Measurements from ENCODE around the gene ATP8A2.

The ATP8A2 gene

DNA sequence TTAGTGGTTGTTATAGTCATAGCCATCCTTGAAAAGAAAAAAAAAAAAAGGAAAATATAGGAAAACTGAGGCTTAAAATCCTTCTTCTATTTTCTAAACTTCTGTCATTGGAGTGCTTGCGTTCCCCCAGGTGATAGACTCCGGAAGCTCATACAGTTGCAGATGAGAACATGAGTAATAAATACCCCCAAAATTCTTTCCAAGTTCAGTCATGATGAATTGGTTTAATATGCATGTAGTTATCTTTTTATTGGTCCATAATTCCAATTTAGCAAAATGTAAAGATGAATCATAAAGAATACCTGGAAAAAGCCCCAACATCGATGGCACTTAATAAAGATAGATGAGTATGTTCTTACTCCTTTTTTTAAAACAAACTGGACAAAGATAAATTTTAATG, 487.8 kb downstream of the ATP8A2 start:
- DNase-seq (ENCODE audit: low read depth), result no peak

DNA sequence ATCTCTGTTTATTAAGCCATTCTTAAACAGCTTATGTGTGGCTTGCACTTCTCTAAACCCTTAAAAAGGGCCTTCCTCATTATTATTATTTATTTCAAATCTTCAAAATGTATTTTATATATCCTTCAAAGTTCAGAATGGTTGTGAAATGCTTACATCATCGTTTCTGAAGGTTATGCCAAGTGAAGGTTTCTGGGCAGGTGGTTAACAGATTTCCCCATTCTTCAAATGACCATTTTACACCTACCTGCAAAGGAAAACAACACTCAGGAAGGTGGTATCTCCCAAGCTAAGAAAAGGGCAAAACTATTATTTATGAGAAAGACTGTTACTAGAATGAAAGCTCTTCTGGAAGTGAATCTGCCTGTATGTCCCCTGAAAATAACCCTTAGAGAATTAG, 488.5 kb downstream of the ATP8A2 start:
- DNase-seq (ENCODE audit: low read depth), result no peak

DNA sequence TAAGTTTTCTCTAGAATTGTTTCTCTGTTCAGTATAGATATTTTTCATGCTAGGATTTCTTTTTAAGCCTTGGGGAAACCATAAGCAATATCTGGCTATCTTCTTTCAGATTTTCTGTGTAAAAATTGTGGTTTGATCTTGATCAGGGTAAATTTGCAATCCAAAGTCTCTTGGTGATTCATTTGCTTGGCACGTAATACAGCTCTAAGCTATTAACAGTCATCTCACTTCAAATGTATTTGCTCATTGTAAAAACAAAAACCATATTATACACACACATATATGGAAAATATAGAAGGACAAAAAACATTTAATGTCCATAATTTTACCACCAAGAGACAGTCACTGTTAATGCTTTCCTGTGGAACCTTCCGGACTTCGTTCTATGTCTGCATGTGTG, 489.1 kb downstream of the ATP8A2 start:
- DNase-seq (ENCODE audit: low read depth), result peak; percentile 60

DNA sequence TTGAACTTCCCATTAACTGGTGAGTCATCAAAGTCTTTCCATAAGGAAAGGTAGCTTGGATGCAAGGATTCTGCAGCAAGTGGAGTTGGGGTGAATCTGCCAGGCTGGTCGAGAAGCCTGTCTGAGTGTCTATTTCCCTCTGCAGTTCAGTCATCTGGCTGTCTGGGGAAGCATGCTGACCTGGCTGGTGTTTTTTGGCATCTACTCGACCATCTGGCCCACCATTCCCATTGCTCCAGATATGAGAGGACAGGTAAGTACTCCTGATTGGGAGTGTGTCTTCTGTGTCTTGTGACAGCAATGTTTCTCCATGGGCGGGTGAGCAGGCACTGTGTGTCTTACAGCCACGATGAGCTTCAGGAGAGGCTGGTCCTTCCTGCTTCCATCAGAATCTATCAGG, 490.4 kb downstream of the ATP8A2 start:
- DNase-seq (ENCODE audit: low read depth), result no peak

DNA sequence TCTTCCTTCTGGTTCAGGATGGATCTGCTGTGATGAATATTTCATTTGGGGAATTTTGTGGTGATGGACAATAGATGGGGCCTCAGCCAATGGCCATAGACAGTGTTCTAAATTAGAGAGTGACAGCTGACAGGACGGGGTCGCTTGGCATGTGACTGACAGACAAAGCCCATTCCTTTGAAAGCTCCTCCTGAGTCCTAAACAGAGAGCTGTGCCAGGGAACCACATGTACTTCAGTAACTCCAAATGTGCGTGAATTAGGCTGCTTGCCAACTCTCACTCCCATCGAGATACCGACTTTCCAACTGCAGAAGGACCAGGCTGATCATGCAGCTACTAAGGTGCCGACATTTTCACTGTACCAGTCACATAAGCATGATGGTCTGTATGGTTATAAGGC, 492.3 kb downstream of the ATP8A2 start:
- no peak for DNase-seq (ENCODE audit: low read depth)

DNA sequence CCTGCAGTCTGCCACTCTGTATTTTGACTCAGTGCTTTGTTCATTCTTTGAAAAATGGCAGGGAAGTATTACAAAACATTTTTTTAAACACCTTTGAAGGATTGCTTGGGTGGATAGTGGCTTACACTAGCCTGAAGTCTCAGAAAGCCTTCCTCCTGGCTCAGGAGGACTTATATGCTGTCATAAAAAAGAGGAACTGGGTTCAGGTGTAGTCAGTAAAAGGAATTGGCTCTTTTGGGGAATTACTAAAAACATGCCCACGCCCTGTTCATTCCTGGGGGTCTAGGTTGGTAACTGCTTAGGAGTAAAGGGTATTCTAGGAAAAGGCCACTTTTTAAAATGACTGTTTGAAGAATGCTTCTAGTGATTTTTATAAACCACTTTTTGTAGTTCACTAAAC, 493.2 kb downstream of the ATP8A2 start:
- DNase-seq (ENCODE audit: low read depth), result no peak

DNA sequence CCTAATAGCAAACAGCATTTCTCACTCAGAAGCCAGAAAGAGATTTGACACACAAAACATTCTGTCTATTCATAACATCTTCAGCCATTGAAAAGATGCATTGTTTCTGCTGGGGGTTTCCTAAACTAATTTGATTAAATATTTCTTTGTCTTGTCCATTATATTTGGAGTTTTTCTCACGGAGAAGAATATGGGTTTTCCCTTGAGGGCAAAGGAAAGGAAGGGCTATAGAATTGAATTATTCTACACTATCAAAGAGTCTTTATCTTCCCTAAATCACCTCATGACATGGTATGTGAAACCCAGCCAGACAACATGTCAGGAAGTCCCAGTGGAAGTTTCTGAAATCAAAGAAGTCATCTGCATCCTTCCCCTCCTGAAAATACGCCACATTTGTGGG, 493.6 kb downstream of the ATP8A2 start:
- no peak for DNase-seq (ENCODE audit: low read depth)

DNA sequence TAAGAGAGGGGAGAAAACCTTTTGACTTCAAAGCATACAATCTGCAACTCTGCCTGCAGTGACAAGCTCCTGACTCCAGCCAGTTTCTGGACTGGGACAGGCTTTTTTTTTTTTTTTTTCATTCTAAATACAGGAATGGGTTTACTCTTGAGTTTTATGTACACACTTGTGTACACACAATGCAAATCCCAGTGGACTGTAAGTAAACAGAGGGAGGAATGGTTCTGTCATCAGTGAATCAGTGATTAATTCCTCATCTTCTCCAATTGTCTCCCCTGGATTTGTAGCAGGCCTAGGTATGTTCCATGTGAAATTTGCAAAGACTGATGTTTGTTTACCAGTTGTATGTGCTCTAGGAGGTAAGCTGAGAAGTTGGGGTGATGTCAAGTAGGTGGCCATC, 495.3 kb downstream of the ATP8A2 start:
- DNase-seq (ENCODE audit: low read depth), result no peak

DNA sequence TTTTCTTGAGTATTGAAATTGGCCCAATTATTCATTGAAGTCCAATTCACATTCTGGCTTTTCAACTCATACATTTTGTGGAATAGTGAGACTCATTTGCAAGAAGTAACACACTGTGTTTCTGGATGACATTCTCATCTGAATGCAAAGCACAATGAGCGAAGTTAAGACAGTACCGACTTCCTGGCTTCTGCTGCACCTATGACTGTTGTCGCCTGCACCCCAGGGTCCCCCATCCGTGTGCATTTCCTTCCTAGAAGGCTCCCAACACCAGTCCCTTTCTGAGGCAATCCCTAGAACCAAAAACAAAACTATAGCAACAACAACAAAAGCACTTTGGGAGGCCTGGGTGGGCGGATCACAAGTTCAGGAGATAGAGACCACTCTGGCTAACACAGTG, 496.7 kb downstream of the ATP8A2 start:
- no peak for DNase-seq (ENCODE audit: low read depth)

DNA sequence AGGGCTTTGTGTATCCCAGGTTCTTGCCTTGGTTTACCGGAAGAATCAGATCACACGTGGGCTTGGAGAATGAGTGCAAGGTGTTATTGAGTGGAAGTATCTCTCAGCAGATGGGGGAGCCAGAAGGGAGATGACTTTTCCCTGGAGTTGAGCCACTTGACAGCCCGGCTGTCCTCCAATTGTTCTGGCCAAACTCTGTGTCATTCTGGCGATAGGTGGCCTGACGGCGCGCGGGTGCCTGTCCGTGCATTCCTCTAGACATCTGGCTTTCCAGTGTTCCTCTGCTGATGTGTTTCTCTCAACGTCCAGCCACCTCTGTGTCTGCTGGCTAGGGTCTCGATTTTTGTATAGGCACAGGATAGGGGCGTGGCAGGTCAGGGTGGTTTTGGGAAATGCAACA, 498.2 kb downstream of the ATP8A2 start:
- no peak for DNase-seq (ENCODE audit: low read depth)

DNA sequence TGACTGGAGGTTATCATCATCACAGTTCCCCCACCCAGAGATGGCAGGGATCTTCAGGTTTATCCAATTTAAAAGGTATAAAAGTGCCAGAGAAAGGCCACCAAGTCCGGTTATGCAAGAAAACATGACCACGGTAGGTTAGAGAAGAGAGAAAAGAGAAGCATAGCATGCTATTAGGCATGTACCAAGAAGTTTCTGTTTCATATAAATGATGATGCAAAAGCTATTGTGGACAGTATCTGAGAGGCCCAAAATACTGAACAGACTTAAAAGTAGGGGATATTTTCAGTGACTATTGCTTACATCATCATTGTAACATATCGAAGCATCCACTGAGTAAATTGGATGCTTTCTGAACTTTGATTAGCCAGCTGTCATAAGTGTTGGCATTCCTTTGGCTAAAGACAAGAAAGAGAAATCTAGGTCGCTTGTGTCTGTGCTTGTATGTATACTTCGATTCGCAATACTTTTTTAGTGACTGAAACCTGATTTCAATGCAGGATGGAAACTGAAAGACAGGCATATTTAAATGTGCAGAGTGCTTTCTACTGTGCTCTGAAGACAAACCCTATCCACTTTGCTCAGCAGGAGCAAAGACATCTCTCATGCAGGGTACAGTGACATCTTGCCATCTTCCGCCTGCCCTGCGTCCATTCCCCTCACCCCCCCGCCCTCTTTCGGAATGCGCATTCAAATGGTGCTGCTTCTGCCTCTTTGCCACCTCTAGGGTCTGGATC, 499.8 kb downstream of the ATP8A2 start:
- no peak for DNase-seq (ENCODE audit: low read depth)

DNA sequence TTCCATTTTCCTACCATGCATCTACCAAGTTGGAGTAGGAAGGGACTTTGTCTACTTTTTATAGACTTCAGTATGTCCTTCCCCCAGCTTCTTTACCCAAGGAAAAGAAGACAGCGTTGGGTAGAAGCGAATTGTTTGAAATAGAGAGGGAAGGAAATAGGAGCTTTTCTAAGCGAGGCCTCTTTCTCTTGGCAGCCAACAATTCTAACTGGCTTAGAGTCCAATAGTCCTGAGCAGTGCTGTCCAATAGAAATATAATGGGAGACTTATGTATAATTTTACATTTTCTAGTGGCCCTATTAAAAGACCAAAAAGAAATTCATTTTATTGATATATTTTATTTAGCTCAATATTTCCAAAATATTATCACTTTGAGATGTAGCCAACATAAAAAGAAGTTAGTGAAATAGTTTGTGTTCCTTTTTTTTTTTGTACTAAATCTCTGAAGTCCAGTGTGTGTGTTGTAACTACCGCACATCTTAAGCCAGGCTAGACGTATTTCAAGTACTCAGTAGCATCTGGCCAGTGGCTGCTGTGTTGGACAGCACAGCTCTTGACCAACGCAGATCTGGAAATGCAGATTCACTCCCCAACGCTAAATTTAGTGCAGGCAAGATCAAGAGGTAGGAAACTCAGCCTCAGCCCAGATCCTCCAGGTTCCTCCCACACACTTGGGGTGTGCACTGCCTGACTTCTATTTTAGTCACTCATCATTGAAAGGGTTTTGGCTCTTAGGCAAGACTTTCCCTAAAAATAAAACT, 500.9 kb downstream of the ATP8A2 start:
- no peak for DNase-seq (ENCODE audit: low read depth)

DNA sequence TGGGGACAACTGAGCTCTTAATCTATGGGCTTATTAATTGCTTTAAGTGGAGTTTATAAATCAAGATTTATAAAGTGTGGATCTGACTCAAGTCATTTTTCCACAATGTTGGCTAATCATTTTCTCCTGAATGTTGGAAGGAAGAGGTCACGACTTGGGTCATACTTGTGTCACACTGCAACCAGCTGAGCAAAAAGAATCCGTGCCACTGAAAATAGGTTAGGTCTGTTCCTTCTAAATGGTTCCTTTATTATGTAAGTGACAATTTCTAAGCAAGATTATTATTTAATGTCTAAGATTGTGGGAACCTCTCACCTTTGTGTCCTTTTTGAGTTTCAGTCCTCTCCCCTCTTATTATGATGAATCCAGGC, 501.5 kb downstream of the ATP8A2 start:
- no peak for DNase-seq (ENCODE audit: low read depth)

DNA sequence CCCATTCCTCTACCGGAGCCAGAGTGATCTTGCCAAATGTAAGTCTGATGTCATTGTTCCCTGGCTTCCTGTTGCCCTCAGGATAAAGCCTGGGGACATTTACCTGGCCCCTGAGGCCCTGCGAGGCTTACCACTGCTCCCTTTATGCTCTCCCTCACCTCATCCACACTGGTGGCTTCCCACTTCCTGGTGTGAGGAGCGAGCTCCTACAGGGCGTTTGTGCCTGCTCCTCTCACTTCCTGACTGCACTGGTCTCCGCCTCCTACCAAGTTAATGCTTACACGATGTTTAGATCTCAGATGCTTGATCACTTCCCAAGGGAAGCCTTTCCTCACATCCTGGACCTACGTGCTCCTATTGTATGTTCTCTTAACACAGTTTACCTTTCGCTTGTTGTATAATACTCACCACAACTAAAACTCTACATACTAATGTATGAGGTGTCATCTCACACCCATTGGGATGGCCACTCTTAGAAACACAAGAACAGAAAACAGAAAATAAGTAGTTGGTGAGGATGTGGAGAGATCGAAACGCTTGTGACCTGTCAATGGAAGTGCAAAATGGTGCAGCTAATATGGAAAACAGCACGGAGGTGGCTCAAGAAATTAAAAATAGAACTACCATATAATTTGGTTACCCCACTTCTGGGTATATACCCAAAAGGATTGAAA, 502.4 kb downstream of the ATP8A2 start:
- DNase-seq (ENCODE audit: low read depth), result no peak

DNA sequence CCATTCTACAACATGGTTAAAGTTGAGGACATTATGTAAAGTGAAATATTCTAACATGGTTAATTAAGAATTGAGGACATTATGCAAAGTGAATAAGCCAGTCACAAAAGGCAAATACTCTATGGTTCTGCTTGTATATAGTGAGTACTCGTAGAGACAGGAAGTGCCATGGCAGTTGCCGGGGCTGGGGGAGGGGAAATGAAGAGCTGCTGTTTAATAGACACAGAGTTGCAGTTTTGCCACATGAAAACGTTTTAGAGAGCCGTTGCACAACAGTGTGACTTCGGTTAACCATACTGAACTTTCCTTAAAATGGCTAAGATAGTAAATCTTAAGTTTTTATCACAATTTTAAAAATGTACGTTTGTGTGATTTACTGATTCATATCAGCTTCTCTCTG, 503.1 kb downstream of the ATP8A2 start:
- no peak for DNase-seq (ENCODE audit: low read depth)

DNA sequence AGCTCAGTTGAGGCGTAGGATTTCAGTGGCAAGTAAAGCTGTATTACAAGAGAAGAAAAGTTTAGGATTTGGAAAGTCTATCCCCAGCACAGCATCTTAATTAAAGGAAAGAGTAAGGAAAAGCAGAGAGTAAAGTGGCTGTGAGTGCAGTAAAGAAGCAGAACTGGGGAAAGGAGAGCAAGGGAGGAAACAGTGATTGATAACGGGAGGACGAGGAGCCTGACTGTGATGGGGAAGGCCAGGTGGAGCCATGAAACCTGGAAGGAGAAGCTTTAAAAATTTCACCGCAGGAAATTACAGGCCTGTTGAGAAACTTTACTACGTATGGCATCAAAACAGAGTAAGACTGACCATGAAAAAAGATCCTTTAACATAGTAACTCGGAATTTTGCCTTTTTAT, 504.5 kb downstream of the ATP8A2 start:
- DNase-seq (ENCODE audit: low read depth), result no peak

DNA sequence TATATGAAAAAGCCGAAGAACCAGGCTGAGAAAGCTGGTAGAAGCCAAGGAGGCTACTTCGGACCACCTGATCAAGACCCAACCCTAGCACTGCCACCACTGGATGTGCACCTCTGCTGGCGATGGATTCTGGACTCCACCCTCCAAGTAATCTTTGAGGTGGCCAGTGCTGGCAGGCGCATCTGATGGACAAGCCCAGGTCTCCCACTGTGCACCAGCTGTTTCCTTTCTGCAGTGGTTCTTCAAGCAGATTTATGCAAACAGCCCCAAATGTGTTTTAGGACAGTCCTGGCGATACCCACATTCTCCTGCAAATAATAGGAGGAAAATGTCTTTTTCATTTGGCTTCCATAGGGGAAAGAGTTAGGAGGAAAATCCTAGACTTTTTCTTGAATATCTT, 507.7 kb downstream of the ATP8A2 start:
- no peak for DNase-seq (ENCODE audit: low read depth)

DNA sequence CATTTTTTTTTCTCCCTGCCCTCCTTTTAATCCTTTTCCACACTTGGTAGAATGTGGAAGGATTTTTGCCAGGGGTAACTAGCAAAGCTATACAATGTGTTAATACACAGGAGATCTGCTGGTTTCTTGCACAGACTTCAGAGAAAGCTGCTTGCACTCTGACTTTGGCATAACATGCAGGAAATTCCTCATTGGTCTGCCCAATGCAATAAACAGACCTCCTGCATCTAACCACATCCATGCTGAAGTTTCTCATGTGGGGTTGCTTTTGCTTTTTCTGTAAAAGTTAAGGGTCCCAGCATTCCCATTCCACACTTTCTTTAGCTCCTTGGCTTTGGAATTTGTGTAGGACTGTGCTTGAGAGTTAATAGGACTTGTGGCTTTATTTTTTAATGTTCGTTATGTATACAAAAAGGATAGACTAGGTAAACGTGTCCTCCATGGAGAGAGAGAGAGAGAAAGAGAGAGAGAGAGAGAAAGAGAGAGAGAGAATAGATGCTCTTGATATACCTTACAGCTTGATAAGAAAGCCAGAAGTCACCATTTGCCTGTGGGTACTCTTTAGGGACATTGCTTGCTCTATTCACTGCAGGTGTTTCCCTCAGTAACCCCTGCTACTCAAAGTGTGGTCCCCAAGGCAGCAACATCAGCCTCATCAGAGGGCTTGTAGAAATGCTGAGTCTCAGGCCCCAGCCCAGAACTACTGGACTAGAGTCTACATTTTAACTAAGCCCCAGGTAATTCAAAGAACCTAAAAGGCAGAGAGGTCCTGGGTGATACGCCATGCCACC, 509.6 kb downstream of the ATP8A2 start:
- no peak for DNase-seq (ENCODE audit: low read depth)

DNA sequence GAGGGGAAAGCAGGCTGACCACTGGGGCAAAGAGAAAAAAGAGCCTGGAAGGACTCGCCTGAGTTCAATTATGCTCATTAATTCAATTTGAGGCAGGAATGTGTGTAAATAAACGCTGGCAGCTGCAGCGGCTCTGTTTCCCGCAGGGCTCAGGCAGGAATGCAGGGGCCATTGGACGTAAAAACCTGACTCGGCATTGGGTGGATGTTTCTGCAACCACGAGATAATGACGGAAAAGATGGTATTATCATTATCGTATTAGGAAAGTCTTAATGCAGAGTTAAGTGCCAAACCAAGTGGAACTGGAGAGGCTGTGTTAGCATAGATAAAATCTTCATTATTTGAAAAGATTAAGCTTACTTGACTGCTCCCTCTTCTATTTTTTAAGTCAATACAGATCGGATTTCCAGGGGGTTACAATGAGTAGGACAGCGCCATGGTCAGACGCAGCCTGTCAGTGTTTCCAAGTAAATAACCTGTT, 510.2 kb downstream of the ATP8A2 start:
- DNase-seq (ENCODE audit: low read depth), result peak; percentile 28

DNA sequence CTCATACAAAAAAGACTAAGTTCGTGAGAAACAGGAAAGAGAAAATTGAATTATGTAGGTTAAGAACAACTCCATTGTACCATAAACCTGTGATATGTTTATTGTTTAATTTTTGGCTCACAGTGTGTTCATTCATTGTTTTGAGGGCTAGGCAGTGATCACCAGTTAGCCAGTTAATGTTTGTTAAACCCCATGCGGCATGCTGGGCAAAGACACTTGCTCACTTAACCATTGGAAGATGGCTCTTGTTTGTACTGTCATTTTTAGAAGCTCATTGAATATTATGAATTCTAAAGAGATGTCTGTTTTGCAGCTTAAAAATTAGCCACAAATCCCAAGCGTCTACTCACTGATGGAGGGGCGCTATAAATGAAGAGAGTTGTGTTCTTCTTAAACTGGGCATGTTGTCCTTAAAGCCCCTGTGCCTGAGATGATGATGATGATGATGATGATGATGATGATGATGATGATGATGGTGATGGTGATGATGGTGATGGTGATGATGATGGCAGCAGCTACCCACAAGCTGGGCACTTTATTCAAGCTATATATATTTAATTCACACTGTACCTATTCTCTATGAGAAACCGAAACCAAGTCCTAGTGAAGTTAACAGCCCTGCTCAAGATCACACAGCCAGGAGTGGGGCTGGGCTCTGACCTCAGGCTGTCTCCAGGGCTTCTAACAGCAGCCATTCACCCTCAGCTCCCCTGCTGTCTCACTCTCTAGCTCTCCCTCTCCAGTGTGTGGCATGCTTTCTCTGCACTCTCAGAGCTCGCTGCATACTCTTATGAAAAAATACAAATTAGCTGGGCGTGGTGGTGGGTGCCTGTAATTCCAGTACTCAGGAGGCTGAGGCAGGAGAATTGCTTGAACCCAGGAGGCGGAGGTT, 510.9 kb downstream of the ATP8A2 start:
- DNase-seq (ENCODE audit: low read depth), result no peak

DNA sequence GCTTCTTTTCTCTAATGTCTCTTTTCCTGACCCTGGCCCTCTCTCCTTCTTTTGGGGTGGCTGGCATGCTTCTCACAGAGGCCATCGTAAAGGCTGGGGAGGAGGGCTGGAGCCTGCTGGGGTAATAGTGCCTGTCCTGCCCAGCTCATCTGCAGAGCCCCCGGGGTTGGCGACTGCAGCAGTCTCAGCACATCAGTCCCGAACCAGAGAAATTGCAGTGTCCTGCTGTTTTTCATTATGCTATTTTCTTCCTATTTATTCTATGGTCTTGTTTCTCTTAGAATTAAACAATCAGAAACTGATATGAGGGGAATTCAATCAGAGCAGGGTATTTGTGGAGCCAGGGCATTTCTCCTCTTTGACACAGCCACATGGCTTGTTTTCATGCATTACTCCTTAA, 513.6 kb downstream of the ATP8A2 start:
- DNase-seq (ENCODE audit: low read depth), result no peak
